SK-N-MC (cell line): ENCODE measurements around the gene LHX3.

Experiments
- EZH2 ChIP-seq: fragments of 200-600 bp; sonication (generic); IDR thresholded peaks from one replicate; pipeline ENCODE4 v1.6.1; 2017; ENCODE audit warnings: antibody characterized with exemption
- FOXP2 ChIP-seq: optimal IDR thresholded peaks from 2 replicates; pipeline ENCODE3; 2011; ENCODE audit warnings: mild to moderate bottlenecking, moderate library complexity; ENCODE audit not compliant: insufficient read depth; ENCODE audit errors: extremely low read length, control extremely low read depth
- POLR2AphosphoS5 ChIP-seq: IDR thresholded peaks from 2 replicates; pipeline ENCODE4 v1.6.1; 2012; ENCODE audit warnings: mild to moderate bottlenecking, low read depth, low read length, borderline replicate concordance

- TF ChIP-seq POLR2AphosphoS5 (no peak), EZH2 (no peak), FOXP2 (no peak)
These were observed 39.4 kb upstream of the LHX3 start for GRCh38 chr9:136244122-136244968.
